D721Med (cell line): ENCODE measurements around the gene PTPRM.
A peak's percentile ranks its signal among the peaks of the same experiment; 100 is the strongest.

Source experiments
- DNase-seq: peaks from one replicate; pipeline ENCODE4 v3.0.0; 2011; ENCODE audit warnings: low spot score; ENCODE audit not compliant: insufficient read length
- FAIRE-seq: peaks from 2 replicates; lab custom pipeline; 2011; peaks lifted over from hg19 to GRCh38; lab: Jason Lieb, UNC
- TF ChIP-seq, protein P1 (sequence below): IDR thresholded peaks from 2 replicates; pipeline ENCODE4 v1.5.1; 2012; ENCODE audit warnings: mild to moderate bottlenecking, control low read depth; ENCODE audit not compliant: insufficient read depth; ENCODE audit errors: missing control alignments

Gene PTPRM

DNA sequence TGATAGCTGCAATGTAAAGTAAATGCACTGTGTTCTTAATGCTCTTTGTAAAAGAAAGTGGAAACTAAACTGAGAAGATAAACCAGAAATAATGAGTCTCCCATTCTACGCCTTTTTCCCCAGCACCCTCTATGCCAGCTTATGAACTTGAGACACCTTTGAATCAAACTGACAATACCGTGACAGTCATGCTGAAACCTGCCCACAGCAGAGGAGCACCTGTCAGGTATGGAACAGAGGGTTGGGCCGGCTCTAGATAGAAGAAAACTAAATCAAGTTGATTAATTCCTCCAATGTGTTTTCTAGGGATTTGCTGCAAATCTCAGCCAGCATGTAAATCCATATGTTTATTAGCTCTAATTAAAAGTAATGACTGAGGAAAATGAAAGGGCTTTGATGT lies 521.5 kb downstream of the PTPRM start:
- DNase-seq (peak; percentile 22), FAIRE-seq (peak; percentile 90)
- TF ChIP-seq, protein P1, sequence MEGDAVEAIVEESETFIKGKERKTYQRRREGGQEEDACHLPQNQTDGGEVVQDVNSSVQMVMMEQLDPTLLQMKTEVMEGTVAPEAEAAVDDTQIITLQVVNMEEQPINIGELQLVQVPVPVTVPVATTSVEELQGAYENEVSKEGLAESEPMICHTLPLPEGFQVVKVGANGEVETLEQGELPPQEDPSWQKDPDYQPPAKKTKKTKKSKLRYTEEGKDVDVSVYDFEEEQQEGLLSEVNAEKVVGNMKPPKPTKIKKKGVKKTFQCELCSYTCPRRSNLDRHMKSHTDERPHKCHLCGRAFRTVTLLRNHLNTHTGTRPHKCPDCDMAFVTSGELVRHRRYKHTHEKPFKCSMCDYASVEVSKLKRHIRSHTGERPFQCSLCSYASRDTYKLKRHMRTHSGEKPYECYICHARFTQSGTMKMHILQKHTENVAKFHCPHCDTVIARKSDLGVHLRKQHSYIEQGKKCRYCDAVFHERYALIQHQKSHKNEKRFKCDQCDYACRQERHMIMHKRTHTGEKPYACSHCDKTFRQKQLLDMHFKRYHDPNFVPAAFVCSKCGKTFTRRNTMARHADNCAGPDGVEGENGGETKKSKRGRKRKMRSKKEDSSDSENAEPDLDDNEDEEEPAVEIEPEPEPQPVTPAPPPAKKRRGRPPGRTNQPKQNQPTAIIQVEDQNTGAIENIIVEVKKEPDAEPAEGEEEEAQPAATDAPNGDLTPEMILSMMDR: no peak

DNA sequence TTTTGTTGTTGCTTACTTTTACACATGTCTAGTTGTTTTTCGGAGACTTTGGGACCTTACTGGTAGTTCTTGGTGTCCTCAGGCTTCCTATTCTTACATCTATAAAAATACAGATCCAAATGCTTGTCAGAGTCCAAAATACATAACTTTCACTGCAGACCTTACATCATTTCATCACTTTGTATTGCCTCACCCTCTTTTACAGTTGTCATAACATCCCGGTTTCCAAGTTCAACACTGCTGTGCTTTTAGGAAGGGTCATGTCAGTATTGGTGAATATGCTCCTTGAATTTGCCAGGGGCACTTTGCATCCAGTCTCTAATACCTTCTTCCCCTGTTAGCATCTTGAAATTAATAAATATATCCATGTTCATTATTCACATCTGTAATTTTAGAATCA lies 523.9 kb downstream of the PTPRM start:
- no peak for FAIRE-seq
- DNase-seq: no peak
- TF ChIP-seq, protein P1: no peak

DNA sequence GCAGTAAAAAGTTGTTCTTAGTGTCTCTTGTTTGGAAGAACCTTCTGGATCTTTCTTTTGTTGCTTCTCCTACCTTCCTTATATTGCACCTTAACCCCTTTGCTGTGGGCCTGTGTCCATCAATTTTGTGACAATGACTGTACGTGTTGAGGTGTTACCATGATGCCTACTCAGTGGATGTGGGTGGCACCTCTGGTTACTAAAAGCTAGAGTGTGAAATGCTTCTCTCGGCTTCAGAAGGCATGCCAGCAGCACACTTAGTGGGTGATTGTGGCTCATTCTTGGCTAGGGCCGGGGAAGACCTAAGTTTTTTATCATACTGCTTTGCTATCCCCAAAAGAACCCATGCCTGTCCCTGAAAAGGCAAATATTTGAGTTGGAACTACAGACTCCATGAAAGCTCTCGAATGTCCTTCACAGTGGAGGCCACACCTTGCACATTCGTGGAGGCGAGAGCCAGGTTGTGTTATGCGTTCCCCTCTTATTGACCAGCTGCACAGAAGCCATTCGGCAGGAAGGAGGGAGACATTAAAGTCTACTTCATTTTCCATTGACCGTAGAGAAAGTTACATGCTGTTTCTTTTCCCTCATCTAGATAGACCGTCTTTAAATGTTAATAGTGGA lies 528.9 kb downstream of the PTPRM start:
- no peak for FAIRE-seq
- DNase-seq: no peak
- TF ChIP-seq, protein P1: no peak

GRCh38 chr18:8097399-8097798 lies 530.3 kb downstream of the PTPRM start:
- no peak for DNase-seq
- peak; percentile 69 for FAIRE-seq
- TF ChIP-seq, protein P1: no peak

GRCh38 chr18:8097927-8098326 lies 530.8 kb downstream of the PTPRM start:
- FAIRE-seq (no peak), DNase-seq (no peak)
- TF ChIP-seq, protein P1: no peak

- TF ChIP-seq, protein P1: no peak
- FAIRE-seq: no peak
- DNase-seq: no peak
Measured at GRCh38 chr18:8106603-8107002, 539.5 kb downstream of the PTPRM start.

DNA sequence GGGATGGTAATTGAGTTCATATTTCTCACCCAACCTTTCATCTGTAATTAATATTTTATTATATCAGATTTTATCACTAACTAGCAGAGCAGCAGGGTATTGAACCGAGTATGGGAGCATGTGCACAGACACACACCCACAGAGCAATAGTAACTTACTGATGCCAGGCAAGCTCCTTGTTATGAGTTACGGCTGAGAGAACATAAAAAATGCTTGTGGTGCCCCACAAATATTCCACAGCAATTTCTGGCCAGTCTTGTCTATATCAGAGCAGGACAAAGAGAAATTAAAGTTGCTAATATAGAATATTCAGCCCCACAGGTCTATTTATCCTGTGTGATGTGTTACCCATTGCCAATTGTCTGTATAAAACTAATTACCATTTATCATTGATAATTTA lies 540.3 kb downstream of the PTPRM start:
- TF ChIP-seq, protein P1: no peak
- no peak for FAIRE-seq
- DNase-seq: no peak
